ENCODE measurements around the gene RBMS3.

- no peak for TF ChIP-seq CTCF (IDR thresholded peaks at IDR 0.05)
- no peak for TF ChIP-seq POLR2A (IDR thresholded peaks at IDR 0.05)
These were observed 328.5 kb downstream of the RBMS3 start for GRCh38 chr3:29609328-29609811.

Measured in thyroid gland (tissue), 4 donors.